Adrenal gland (tissue), 12 donors: ENCODE measurements around the gene EBF3. TPM values are rescaled to one million over a fixed set of nuclear protein-coding genes. Genes with fewer than 3 reads are reported as not detected.

Experiments
- DNase-seq, 7 donors: peaks; one replicate each; pipeline ENCODE4 v3.0.0-alpha.2; 2019 to 2020
- H3K27ac ChIP-seq, 5 donors: fragments of 200-600 bp; sonication (generic) in 4 of 5; 1 replicate in 3 of 5; 2 replicates in 2 of 5; pipeline versions ENCODE4 v1.5.1 to v1.8.0; 2016 to 2020; ENCODE audit warnings: mild to moderate bottlenecking in 1 of 5
- H3K27me3 ChIP-seq: fragments of 200-600 bp; 2 replicates; pipeline ENCODE4 v1.8.0; 2021
- H3K36me3 ChIP-seq, 2 donors: fragments of 200-600 bp; replicated peaks in 1 of 2; 1 replicate in 1 of 2; 2 replicates in 1 of 2; pipeline versions ENCODE4 v1.5.1 to v1.8.0; 2018 to 2022
- H3K4me1 ChIP-seq, 2 donors: fragments of 200-600 bp; replicated peaks in 1 of 2; 1 replicate in 1 of 2; 2 replicates in 1 of 2; pipeline versions ENCODE4 v1.5.1 to v1.8.0; 2018 to 2021
- H3K4me3 ChIP-seq, 4 donors: fragments of 200-600 bp; sonication (generic) in 3 of 4; one replicate each; pipeline ENCODE4 v1.5.1; 2016 to 2018
- H3K9me3 ChIP-seq, 3 donors: fragments of 200-600 bp; sonication (generic) in 1 of 3; replicated peaks in 1 of 3; 1 replicate in 2 of 3; 2 replicates in 1 of 3; pipeline versions ENCODE4 v1.5.1 to v1.8.0; 2016 to 2021
- CTCF ChIP-seq, 6 experiments: fragments of 450-650 bp in 4 of 6; fragments of 200-600 bp in 2 of 6; sonication (generic) in 1 of 6; IDR thresholded peaks; 1 replicate in 5 of 6; 2 replicates in 1 of 6; pipeline versions ENCODE4 v1.5.1 to v1.8.0; 2016 to 2021; ENCODE audit warnings: antibody characterized with exemption in 6 of 6, mild to moderate bottlenecking in 2 of 6, moderate library complexity in 1 of 6
- POLR2A ChIP-seq, 2 donors: fragments of 450-650 bp; IDR thresholded peaks; one replicate each; pipeline ENCODE4 v1.6.1; 2017; ENCODE audit warnings: antibody characterized with exemption in 2 of 2, mild to moderate bottlenecking in 2 of 2, moderate library complexity in 1 of 2
- WGBS, 4 donors: extraction: QIAGEN DNeasy Blood & Tissue Kit in 2 of 4; methylation state at CpG; one replicate each; pipeline versions ENCODE4 v1.1.5 to v1.1.7; 2013 to 2017; 5-methylcytosine and 5-hydroxymethylcytosine counted together
- intact Hi-C, 2 donors: fragments of 100-400 bp; cut with DNase I; formaldehyde crosslinking; loops; one replicate each; pipeline versions ENCODE4 v1.14.1 to v1.15.0; 2022 to 2023
- polyA plus RNA-seq, 3 donors: library from polyadenylated mRNA; stranded (reverse); fragments of 200-250 nt in 2 of 3; fragments of 350-450 nt in 1 of 3; fragmentation: Illumina TruSeq in 1 of 3; extraction: RNeasy Lipid Tissue Mini Kit (QIAGEN cat#74804) in 1 of 3; gene quantifications; one replicate each; pipeline ENCODE4 v1.2.3, GENCODE V29; 2013 to 2014
- total RNA-seq, 9 donors: library from RNA; depleted of rRNA in 4 of 9; stranded (reverse); fragments of >200 nt in 4 of 9; fragments of 120-200 nt in 1 of 9; fragmentation: NEBNext Ultra II Directional in 1 of 9; extraction: Animal tissue kit (Norgen Biotek cat#: 25700) in 1 of 9; gene quantifications; one replicate each; pipeline versions ENCODE4 v1.1.0 to v1.2.4, GENCODE V29; 2013 to 2023
- donor health status: healthy with polysubstance abuse.
- donor health status: Bipolar disorder and iron deficiency.
- donor health status: DM: yes; HTN: yes; CAD: no.
- donor health status: DM: no; HTN: no; CAD: no.
- donor health status: DM: no; HTN: no; CAD: no.
- donor health status: DM: yes; HTN: yes; CAD: no.

The EBF3 gene
- total and polyA plus RNA-seq, 12 donors, result 0.12 to 2.2 (median 0.53) TPM; not detected in 1

GRCh38 chr10:129961157-129961701 is 2.8 kb downstream of the EBF3 start:
- H3K36me3 ChIP-seq, result no peaks in the 10 kb centered on the region
- no peaks in the 10 kb centered on the region for H3K9me3 ChIP-seq
- 22 to 27% (median 24%) methylated on average over 7 of the region's 7 CpGs for WGBS, 4 donors
- TF ChIP-seq POLR2A (IDR thresholded peaks at IDR 0.05), result no peak
- no peak for TF ChIP-seq CTCF (IDR thresholded peaks at IDR 0.05)
- no peak overlapping the region for H3K27ac ChIP-seq
- intact Hi-C loops, result no loop called here
- no peak overlapping the region for H3K4me3 ChIP-seq
- H3K27me3 ChIP-seq, result peaks cover 95% of the 10 kb centered on the region
- DNase-seq, result no peak
- H3K4me1 ChIP-seq, result peaks cover 3 to 24% of the 10 kb centered on the region in 2 donors

GRCh38 chr10:129960481-129961156 is 3.5 kb downstream of the EBF3 start:
- no peak for DNase-seq
- Histone ChIP-seq H3K27ac (no peak overlapping the region), H3K36me3 (no peaks in the 10 kb centered on the region), H3K9me3 (no peaks in the 10 kb centered on the region), H3K4me3 (no peak overlapping the region), H3K27me3 (peaks cover 93% of the 10 kb centered on the region), H3K4me1 (peaks cover 3 to 24% of the 10 kb centered on the region in 2 donors)
- 18 to 31% (median 24%) methylated on average over 14 of the region's 14 CpGs for WGBS, 4 donors
- intact Hi-C loops, result no loop called here
- TF ChIP-seq CTCF (IDR thresholded peaks at IDR 0.05) (no peak), POLR2A (IDR thresholded peaks at IDR 0.05) (no peak)

GRCh38 chr10:129959544-129960480 is 4.3 kb downstream of the EBF3 start:
- Histone ChIP-seq H3K9me3 (no peaks in the 10 kb centered on the region), H3K36me3 (no peaks in the 10 kb centered on the region), H3K4me3 (no peak overlapping the region), H3K27me3 (peaks cover 85% of the 10 kb centered on the region), H3K27ac (no peak overlapping the region), H3K4me1 (peaks cover 3 to 20% of the 10 kb centered on the region in 2 donors)
- intact Hi-C loops, result no loop called here
- no peak for TF ChIP-seq CTCF (IDR thresholded peaks at IDR 0.05)
- no peak for TF ChIP-seq POLR2A (IDR thresholded peaks at IDR 0.05)
- 10 to 32% (median 16%) methylated on average over 17 to 83 of the region's 83 CpGs for WGBS, 4 donors
- no peak for DNase-seq
